Mesendoderm (in vitro differentiated cells): ENCODE data around the gene PKP3.
"Not testable (repeated sequence)": the region's sequence is repeated elsewhere in the genome, so short reads cannot be mapped to it uniquely, and the experiment has no call there.

Experiments used
- DNase-seq: peaks from one replicate; pipeline ENCODE4 v3.0.0; 2013
- H2AK5ac ChIP-seq: 2 replicates; pipeline ENCODE4 v1.6.1; 2013; ENCODE audit warnings: low read length, inconsistent platforms
- H2BK120ac ChIP-seq: 2 replicates; pipeline ENCODE4 v1.6.1; 2013; ENCODE audit warnings: low read depth, mild to moderate bottlenecking, low read length, moderate library complexity, mixed read lengths
- H2BK15ac ChIP-seq: replicated peaks from 2 replicates; pipeline ENCODE4 v1.6.1; 2013; ENCODE audit warnings: low read depth, mild to moderate bottlenecking, moderate library complexity
- H2BK5ac ChIP-seq: 2 replicates; pipeline ENCODE4 v1.6.1; 2013; ENCODE audit warnings: low read length, inconsistent platforms
- H3K18ac ChIP-seq: 2 replicates; pipeline ENCODE4 v1.6.1; 2013; ENCODE audit warnings: mild to moderate bottlenecking, low read length, mixed read lengths
- H3K23ac ChIP-seq: one replicate; pipeline ENCODE4 v1.6.1; 2013; ENCODE audit warnings: low read length
- H3K27ac ChIP-seq: 2 replicates; pipeline ENCODE4 v1.5.1; 2013; ENCODE audit warnings: low read depth, mild to moderate bottlenecking, inconsistent platforms, low read length, moderate library complexity
- H3K27me3 ChIP-seq: 2 replicates; pipeline ENCODE4 v1.6.1; 2013; ENCODE audit warnings: low read length, control low read depth, mild to moderate bottlenecking, inconsistent platforms; ENCODE audit not compliant: insufficient read depth, poor library complexity
- H3K36me3 ChIP-seq: 2 replicates; pipeline ENCODE4 v1.6.1; 2013; ENCODE audit warnings: low read length, inconsistent platforms; ENCODE audit not compliant: control insufficient read depth, insufficient read depth
- H3K4ac ChIP-seq: one replicate; pipeline ENCODE4 v1.6.1; 2013; ENCODE audit warnings: low read depth, mild to moderate bottlenecking, low read length, moderate library complexity
- H3K4me1 ChIP-seq: 2 replicates; pipeline ENCODE4 v1.6.1; 2013; ENCODE audit warnings: low read depth, low read length, inconsistent platforms; ENCODE audit not compliant: control insufficient read depth
- H3K4me2 ChIP-seq: 2 replicates; pipeline ENCODE4 v1.6.1; 2013; ENCODE audit warnings: low read length
- H3K4me3 ChIP-seq: 2 replicates; pipeline ENCODE4 v1.5.1; 2013; ENCODE audit warnings: mild to moderate bottlenecking, low read length
- H3K56ac ChIP-seq: one replicate; pipeline ENCODE4 v1.6.1; 2013; ENCODE audit warnings: low read length
- H3K79me1 ChIP-seq: 2 replicates; pipeline ENCODE4 v1.6.1; 2013; ENCODE audit warnings: low read length, inconsistent platforms
- H3K79me2 ChIP-seq: 2 replicates; pipeline ENCODE4 v1.6.1; 2013; ENCODE audit warnings: mild to moderate bottlenecking, low read length; ENCODE audit not compliant: control insufficient read depth, insufficient read depth
- H3K9ac ChIP-seq: 2 replicates; pipeline ENCODE4 v1.6.1; 2013; ENCODE audit warnings: low read length, inconsistent platforms
- H4K5ac ChIP-seq: one replicate; pipeline ENCODE4 v1.6.1; 2013; ENCODE audit warnings: low read length
- H4K8ac ChIP-seq: one replicate; pipeline ENCODE4 v1.6.1; 2013; ENCODE audit warnings: low read depth, mild to moderate bottlenecking, control low read depth, low read length, moderate library complexity
- WGBS: extraction: QIAGEN DNeasy Blood & Tissue Kit; methylation state at CpG from one replicate; pipeline ENCODE4 v1.1.7; 2013; ENCODE audit warnings: low lambda C conversion rate, missing lambda C conversion rate; ENCODE audit not compliant: insufficient coverage; ENCODE audit errors: extremely low coverage; 5-methylcytosine and 5-hydroxymethylcytosine counted together

The PKP3 gene

DNA sequence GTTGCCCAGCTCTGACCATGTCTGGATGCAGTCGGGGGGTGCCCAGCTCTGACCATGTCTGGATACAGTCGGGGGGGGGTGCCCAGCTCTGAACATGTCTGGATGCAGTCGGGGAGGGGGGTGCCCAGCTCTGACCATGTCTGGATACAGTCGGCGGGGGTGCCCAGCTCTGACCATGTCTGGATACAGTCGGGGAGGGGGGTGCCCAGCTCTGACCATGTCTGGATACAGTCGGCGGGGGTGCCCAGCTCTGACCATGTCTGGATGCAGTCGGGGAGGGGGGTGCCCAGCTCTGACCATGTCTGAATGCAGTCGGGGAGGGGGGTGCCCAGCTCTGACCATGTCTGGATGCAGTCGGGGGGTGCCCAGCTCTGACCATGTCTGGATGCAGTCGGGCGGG is 16.7 kb downstream of the PKP3 start:
- H2BK120ac ChIP-seq, H3K27ac ChIP-seq, H3K9ac ChIP-seq, H3K18ac ChIP-seq, H3K4ac ChIP-seq, H3K79me1 ChIP-seq, H3K79me2 ChIP-seq, H2AK5ac ChIP-seq, H3K27me3 ChIP-seq, DNase-seq, H2BK5ac ChIP-seq, H2BK15ac ChIP-seq, H3K4me2 ChIP-seq, H3K23ac ChIP-seq, H4K8ac ChIP-seq, H3K4me1 ChIP-seq, H3K56ac ChIP-seq, H3K36me3 ChIP-seq, H3K4me3 ChIP-seq, H4K5ac ChIP-seq: not testable (repeated sequence)
- no CpG with 5 or more reads among the region's 13 CpGs for WGBS

- not testable (repeated sequence) for H2BK120ac ChIP-seq, H3K9ac ChIP-seq, H3K27me3 ChIP-seq, H3K27ac ChIP-seq, H3K4me2 ChIP-seq, H2BK15ac ChIP-seq, H2BK5ac ChIP-seq, H3K36me3 ChIP-seq, H3K4ac ChIP-seq, H4K5ac ChIP-seq, H3K56ac ChIP-seq, H4K8ac ChIP-seq, H3K4me1 ChIP-seq, H3K23ac ChIP-seq, H3K4me3 ChIP-seq, H3K18ac ChIP-seq, DNase-seq, H2AK5ac ChIP-seq, H3K79me1 ChIP-seq, H3K79me2 ChIP-seq
- WGBS: no CpG with 5 or more reads among the region's 11 CpGs
These were observed 17.5 kb downstream of the PKP3 start for GRCh38 chr11:411520-411919.

DNA sequence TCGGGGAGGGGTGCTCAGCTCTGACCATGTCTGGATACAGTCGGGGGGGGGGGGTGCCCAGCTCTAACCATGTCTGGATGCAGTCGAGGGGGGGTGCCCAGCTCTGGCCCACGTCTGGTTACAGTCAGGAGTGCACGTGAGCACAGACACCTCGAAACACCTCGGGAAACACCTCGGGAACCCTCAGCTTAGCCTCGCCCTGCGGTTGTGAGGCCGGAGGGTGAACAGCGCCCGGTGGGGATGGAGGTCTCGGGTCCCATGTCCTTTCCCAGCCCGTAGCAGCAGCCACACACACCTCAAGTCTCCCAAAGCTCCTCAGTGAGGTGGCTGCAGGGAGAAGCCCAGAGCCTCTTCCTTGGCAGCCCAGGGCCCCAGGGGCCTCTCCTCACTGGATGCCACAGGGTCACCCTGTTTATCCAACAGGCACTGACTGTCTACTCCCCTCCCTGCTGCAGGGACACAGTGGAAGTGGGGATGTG is 18.7 kb downstream of the PKP3 start:
- no peaks in the 10 kb centered on the region for H3K36me3 ChIP-seq
- H3K4me3 ChIP-seq: no peak overlapping the region
- no peak overlapping the region for H3K27ac ChIP-seq
- no peak overlapping the region for H4K8ac ChIP-seq
- DNase-seq: no peak
- no peak overlapping the region for H2BK120ac ChIP-seq
- no peak overlapping the region for H3K56ac ChIP-seq
- no peak overlapping the region for H4K5ac ChIP-seq
- H3K79me2 ChIP-seq: no peaks in the 10 kb centered on the region
- H3K4me2 ChIP-seq: no peak overlapping the region
- H3K23ac ChIP-seq: no peak overlapping the region
- H2AK5ac ChIP-seq: no peak overlapping the region
- H2BK15ac ChIP-seq: no peak overlapping the region
- no peaks in the 10 kb centered on the region for H3K4me1 ChIP-seq
- no peak overlapping the region for H3K4ac ChIP-seq
- H3K9ac ChIP-seq: no peak overlapping the region
- no peaks in the 10 kb centered on the region for H3K27me3 ChIP-seq
- no peaks in the 10 kb centered on the region for H3K79me1 ChIP-seq
- no peak overlapping the region for H2BK5ac ChIP-seq
- WGBS: no CpG with 5 or more reads among the region's 15 CpGs
- no peak overlapping the region for H3K18ac ChIP-seq

GRCh38 chr11:413120-414081 is 19.4 kb downstream of the PKP3 start:
- H2AK5ac ChIP-seq: no peak overlapping the region
- H3K56ac ChIP-seq: no peak overlapping the region
- no peak overlapping the region for H3K9ac ChIP-seq
- H2BK5ac ChIP-seq: no peak overlapping the region
- no peaks in the 10 kb centered on the region for H3K36me3 ChIP-seq
- no peak overlapping the region for H2BK120ac ChIP-seq
- H3K27ac ChIP-seq: no peak overlapping the region
- H3K4me3 ChIP-seq: no peak overlapping the region
- WGBS: no CpG with 5 or more reads among the region's 14 CpGs
- H3K27me3 ChIP-seq: no peaks in the 10 kb centered on the region
- no peak overlapping the region for H3K4ac ChIP-seq
- H3K79me2 ChIP-seq: no peaks in the 10 kb centered on the region
- H3K79me1 ChIP-seq: no peaks in the 10 kb centered on the region
- H3K23ac ChIP-seq: no peak overlapping the region
- no peak overlapping the region for H3K4me2 ChIP-seq
- H3K18ac ChIP-seq: no peak overlapping the region
- no peaks in the 10 kb centered on the region for H3K4me1 ChIP-seq
- DNase-seq: no peak
- H4K8ac ChIP-seq: no peak overlapping the region
- H4K5ac ChIP-seq: no peak overlapping the region
- H2BK15ac ChIP-seq: no peak overlapping the region

DNA sequence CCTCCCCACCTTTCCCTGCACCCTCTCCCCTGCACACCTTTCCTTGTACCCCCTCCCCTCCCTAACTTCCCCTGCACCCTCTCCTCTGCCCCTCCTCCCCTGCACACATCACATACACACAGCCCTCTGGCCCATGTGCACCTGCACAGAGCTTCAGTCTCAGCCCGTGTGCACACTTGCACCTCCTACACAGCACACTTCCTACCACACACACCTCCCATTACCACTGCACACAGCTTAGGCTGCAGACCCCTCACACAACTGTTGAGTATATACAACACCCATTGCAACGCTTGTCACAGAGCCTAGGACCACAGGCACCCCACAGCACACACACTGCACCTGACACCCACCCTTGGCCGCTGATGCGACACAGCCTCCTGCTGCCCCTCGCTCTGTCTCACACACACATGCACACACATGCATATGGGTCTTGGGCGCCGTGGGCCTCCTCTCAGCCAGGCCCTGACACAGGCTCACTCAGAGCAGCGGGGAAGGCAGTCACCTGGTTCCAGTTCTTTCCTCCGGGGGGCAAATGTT is 20.4 kb downstream of the PKP3 start:
- H4K8ac ChIP-seq: no peak overlapping the region
- no peak overlapping the region for H3K18ac ChIP-seq
- H2BK5ac ChIP-seq: no peak overlapping the region
- no peaks in the 10 kb centered on the region for H3K4me1 ChIP-seq
- no CpG with 5 or more reads among the region's 9 CpGs for WGBS
- no peaks in the 10 kb centered on the region for H3K27me3 ChIP-seq
- H3K4ac ChIP-seq: no peak overlapping the region
- H3K4me3 ChIP-seq: no peak overlapping the region
- H2BK15ac ChIP-seq: no peak overlapping the region
- H3K79me1 ChIP-seq: no peaks in the 10 kb centered on the region
- no peak overlapping the region for H3K56ac ChIP-seq
- no peak overlapping the region for H2AK5ac ChIP-seq
- H3K4me2 ChIP-seq: no peak overlapping the region
- H3K27ac ChIP-seq: no peak overlapping the region
- no peak overlapping the region for H3K23ac ChIP-seq
- H3K36me3 ChIP-seq: no peaks in the 10 kb centered on the region
- no peak overlapping the region for H4K5ac ChIP-seq
- H3K79me2 ChIP-seq: no peaks in the 10 kb centered on the region
- H3K9ac ChIP-seq: no peak overlapping the region
- no peak for DNase-seq
- H2BK120ac ChIP-seq: no peak overlapping the region
